Activated CD8-positive, alpha-beta memory T cell treated with anti-CD3 and anti-CD28 coated beads for 36 hours (primary cell): ENCODE data around the gene GATA6. TPM values are rescaled to one million over a fixed set of nuclear protein-coding genes. Genes with fewer than 3 reads are reported as not detected.
"Not testable (repeated sequence)": the region's sequence is repeated elsewhere in the genome, so short reads cannot be mapped to it uniquely, and the experiment has no call there.

Source experiments
- CTCF ChIA-PET: fragments of 350-600 bp; sonication (Branson Sonifier 250); formaldehyde crosslinking; loops from one replicate; lab custom pipeline; 2021; ENCODE audit warnings: antibody characterized with exemption; lab: Charles Lee
- POLR2A ChIA-PET: fragments of 350-600 bp; sonication (Branson Sonifier 250); formaldehyde crosslinking; loops from one replicate; lab custom pipeline; 2021; ENCODE audit warnings: antibody characterized with exemption; lab: Charles Lee
- total RNA-seq, 2 experiments: library from RNA; stranded (reverse); gene quantifications; one replicate each; pipeline ENCODE4 v1.2.3, GENCODE V29; 2021

The GATA6 gene
- total RNA-seq, 2 experiments from 2014 or later = not detected

DNA sequence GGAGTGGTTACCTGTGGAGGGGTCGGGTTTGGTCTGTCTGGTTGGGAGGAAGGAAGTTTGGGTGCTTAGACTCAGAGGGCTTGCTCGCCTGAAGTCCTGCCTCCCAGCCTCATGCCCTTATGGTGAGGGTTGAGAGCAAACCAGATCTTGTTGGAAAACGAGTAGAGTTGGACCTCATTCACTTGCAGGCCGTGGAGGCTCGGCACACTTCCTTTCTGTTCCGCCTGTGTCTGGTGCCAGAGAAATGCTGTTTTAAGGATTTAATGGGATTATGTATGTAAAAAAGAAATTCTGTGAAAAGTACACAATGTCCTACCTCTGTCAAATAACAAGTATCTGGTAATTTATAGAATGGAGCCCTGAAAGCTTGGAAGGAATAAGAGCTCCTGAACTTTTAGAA lies 29.6 kb downstream of the GATA6 start:
- POLR2A ChIA-PET = no interaction called here

DNA sequence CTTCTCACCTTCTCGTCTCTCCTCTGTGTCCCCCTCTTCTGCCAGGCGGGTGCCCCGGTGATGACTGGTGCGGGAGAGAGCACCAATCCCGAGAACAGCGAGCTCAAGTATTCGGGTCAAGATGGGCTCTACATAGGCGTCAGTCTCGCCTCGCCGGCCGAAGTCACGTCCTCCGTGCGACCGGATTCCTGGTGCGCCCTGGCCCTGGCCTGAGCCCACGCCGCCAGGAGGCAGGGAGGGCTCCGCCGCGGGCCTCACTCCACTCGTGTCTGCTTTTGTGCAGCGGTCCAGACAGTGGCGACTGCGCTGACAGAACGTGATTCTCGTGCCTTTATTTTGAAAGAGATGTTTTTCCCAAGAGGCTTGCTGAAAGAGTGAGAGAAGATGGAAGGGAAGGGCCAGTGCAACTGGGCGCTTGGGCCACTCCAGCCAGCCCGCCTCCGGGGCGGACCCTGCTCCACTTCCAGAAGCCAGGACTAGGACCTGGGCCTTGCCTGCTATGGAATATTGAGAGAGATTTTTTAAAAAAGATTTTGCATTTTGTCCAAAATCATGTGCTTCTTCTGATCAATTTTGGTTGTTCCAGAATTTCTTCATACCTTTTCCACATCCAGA lies 31.3 kb downstream of the GATA6 start:
- CTCF ChIA-PET = no interaction called here
- POLR2A ChIA-PET = no interaction called here

More for the DNA sequence above, 29.6 kb downstream of the GATA6 start:
- CTCF ChIA-PET = no interaction called here

GRCh38 chr18:22203035-22203434 lies 33.6 kb downstream of the GATA6 start:
- POLR2A ChIA-PET = no interaction called here
- CTCF ChIA-PET = no interaction called here

DNA sequence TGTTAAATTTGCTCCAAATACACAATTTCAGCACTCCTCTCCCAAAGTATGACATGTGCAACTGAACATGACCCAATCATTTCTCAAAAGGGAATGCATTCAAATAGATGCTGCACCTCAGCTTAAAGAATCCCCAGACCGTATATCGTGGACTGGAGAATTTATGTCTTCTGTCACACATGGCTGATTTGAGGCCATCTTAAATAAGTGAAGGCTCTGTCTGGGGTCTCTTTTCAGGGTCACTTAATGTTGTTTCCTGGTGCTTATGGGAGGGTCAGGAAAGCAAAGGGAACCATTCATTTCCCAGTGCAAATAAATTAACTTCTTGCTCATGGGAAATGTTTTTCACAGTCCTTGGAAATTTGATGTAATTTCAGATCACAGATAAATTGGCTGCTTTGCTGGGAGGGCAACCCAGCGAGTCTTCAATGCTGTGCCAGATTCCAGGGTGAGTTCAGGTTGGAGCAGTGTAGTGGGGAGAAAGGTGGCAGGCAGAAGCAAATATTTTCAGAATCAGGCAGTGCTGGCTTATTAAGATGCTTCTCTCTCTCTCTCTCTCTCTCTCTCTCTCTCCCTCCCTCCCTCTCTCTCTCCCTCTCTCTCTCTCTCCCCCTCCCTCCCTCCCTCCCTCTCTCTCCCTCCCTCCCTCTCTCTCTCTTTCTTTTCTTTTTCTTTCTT lies 34.3 kb downstream of the GATA6 start:
- POLR2A ChIA-PET = no interaction called here

DNA sequence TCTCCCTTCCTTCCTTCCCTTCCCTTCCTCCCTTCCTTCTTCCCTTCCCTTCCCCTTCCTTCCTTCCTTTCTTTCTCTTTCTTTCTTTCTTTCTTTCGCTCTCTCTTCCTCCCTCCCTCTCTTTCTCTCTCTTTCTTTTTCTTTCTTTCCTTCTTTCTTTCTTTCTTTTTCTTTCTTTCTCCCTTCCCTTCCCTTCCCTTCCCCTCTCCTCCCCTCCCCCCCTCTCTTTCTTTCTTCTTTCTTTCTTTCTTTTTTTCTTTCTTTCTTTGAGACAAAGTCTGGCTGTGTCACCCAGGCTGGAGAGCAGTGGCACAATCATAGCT lies 34.8 kb downstream of the GATA6 start:
- ChIA-PET POLR2A (no interaction called here), CTCF (interaction anchor here (0.6 kb wide), 1 partner anchor 479 kb away, joined by 3 read pairs; no protein-coding TSS in a partner anchor)

More for the DNA sequence above, 34.3 kb downstream of the GATA6 start:
- CTCF ChIA-PET = no interaction called here

DNA sequence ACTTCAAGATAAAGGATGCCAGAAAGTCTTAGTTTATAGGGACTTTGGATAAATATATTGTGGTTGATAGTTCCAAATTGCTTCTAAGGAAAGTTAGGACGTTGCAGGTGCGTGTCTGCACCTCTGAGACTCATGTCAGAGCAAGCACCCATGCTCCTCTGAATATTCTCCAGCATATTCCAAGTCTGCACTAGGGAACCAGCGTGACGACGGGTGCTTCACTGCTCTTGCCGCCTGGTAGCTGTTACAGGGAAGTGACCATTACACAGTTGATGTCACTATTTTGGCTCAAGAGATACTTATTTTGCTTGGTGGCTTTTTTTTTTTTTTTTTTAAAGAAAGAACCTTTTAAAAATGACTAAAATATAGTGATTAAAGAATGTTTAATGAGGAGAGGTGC lies 35.6 kb downstream of the GATA6 start:
- CTCF ChIA-PET = no interaction called here

GRCh38 chr18:22207021-22207758 lies 37.8 kb downstream of the GATA6 start:
- CTCF ChIA-PET = no interaction called here
- POLR2A ChIA-PET = no interaction called here

More for the DNA sequence above, 35.6 kb downstream of the GATA6 start:
- POLR2A ChIA-PET = no interaction called here

DNA sequence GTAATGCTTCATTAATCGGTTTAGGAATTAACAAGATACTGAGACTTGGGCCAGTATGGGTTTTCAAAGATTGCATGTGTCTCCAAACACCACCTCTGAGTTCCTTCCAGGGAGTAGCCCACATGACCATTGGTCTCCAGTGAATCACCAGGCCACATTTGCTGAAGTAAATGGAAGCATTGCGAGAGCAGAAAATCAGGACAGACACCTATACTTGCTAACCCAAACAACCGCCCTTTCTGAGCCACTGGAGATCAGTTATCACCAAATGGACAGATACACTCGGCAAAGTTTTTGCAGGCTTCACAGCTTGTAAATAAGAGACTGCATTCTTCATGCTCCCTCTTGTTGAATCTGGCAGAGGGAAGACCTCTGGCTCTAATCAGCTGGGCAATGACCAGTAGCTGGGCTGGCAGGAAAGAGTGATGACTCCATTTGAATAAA lies 40.9 kb downstream of the GATA6 start:
- CTCF ChIA-PET = no interaction called here
- POLR2A ChIA-PET = no interaction called here

DNA sequence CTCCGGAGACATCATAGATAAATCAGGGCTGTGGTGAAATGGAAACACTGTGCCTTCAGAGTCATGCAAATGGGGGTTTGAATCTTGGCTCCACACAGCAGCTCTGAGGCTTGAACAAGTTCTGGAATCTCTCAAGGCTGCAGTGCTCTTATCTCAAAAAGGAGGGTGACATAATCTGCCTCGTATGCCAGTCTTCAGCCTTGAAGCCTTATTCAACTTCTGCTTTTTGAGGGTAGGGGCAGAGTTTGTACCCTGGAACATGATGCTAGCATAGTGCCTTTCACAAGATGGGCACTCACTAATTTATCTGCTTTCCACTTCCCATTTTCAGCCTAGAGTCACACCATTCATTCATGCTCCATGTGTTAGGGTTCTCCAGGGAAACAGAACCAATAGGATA lies 42.3 kb downstream of the GATA6 start:
- ChIA-PET CTCF (no interaction called here), POLR2A (no interaction called here)

DNA sequence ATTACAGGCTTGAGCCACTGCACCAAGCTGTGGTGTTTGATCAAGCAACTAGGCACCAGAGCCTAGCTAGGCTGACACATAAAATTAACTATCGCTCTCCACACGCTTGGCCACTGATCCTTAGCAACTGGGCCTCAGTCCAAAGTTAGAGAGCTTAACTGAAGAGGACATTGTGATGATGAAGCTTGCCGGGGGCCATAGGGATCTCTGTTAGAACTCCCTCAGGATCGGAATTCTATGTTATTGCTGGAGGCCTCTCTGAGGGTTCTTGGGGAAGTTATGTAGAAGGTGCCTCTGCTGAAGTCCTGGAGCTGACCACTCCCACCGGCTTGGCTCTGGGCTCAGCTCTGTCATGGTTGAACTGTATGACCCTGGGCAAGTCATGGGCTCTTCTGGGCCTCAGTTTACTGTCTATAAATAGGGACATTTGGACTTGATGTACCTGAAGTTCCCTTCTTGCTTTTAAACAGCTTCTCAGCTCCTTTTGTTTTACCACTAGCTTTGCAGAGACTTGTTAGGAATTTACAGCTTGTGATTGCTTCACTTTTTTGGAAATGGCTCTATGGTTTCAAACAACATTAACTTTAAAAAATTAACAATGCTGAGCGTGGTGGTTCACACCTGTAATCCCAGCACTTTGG lies 44.1 kb downstream of the GATA6 start:
- POLR2A ChIA-PET = no interaction called here
- CTCF ChIA-PET = no interaction called here

DNA sequence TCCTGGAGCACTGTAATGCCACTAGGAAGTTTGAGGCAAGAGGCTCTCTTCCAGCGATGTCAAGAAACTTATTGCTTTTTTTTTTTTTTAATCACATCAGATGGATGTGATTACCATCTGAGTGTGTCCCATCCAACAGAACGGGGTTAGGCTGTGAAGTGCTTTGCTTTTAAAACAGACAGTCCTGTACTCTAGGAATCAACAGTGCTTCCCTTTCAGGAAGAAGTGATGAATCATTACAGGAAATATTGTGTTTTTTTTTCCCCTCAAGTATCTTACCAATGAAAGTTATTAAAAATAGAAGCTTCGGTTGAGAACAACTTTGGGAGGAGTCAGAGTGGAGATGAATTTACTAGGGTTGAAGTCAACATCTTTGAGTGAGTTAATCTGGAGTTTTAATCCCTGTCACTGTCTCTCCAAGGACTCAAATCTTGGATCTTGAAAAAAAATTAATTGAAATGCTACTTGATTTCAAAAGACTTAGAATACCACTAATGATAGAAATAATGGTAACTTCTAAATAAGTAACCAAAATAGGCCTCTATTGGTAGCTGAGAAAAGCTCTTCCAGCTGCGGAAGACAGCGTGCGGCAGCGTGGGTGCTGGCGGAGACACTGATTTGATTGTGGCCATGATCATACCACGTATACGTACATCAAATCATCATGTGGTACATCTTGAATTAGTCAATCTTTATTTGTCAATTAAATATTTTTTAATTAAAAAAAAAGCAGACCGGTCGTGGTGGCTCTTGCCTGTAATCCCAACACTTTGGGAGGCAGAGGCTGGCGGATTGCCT lies 45.5 kb downstream of the GATA6 start:
- ChIA-PET POLR2A (no interaction called here), CTCF (no interaction called here)

GRCh38 chr18:22218835-22219234 lies 49.4 kb downstream of the GATA6 start:
- CTCF ChIA-PET = no interaction called here
- POLR2A ChIA-PET = interaction anchor here (0.7 kb wide), 1 partner anchor 185 kb away, joined by 4 read pairs; no protein-coding TSS in a partner anchor

DNA sequence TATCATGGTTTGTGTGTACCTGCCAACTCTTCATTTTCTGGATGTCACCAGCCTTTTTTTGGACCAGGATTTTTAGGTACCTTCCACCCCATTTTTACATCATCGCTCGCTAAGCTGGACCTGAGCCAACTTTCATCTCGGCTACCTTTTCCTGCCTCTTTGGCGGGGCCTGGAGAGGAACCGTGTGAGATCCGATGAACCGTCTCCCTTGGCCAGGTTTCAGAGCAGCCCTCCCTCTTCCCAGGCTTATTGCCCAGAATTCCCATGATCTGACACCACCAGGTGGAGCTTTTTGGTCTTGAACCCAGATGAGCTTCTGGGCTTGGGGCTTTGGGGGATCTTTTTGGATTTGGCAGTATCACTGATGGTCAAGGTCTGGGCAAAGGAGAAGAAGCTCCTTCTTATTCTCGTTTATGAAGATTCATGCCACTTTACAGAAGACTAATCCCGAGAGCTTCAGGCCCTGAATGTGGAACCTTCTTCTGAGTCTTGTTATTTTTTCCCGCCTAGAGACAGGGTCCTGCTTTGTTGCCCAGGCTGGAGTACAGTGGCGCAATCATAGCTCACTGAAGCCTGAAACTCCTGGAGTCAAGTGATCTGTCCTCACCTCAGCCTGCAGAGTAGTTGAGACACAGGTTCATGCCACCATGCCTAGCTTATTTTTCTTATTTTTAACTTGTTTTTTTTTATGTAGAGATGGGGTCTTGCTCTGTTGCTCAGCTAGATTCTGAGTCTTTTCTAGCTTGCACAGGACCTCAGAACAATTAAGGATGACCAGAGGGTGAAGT lies 50.4 kb downstream of the GATA6 start:
- ChIA-PET POLR2A (interaction anchor here (0.5 to 0.7 kb wide), 2 partner anchors 166 to 380 kb away, joined by 3 read pairs; no protein-coding TSS in a partner anchor), CTCF (no interaction called here)

- CTCF ChIA-PET = not testable (repeated sequence)
Measured at GRCh38 chr18:22220585-22220984, 51.2 kb downstream of the GATA6 start.

GRCh38 chr18:22221350-22221749 lies 52.0 kb downstream of the GATA6 start:
- CTCF ChIA-PET = no interaction called here
- POLR2A ChIA-PET = no interaction called here

More at GRCh38 chr18:22220585-22220984, 51.2 kb downstream of the GATA6 start:
- POLR2A ChIA-PET = not testable (repeated sequence)

GRCh38 chr18:22223254-22223964 lies 54.0 kb downstream of the GATA6 start:
- POLR2A ChIA-PET = no interaction called here

GRCh38 chr18:22223965-22224322 lies 54.6 kb downstream of the GATA6 start:
- ChIA-PET CTCF (no interaction called here), POLR2A (no interaction called here)

More at GRCh38 chr18:22223254-22223964, 54.0 kb downstream of the GATA6 start:
- CTCF ChIA-PET = no interaction called here

- ChIA-PET CTCF (no interaction called here), POLR2A (no interaction called here)
Measured at GRCh38 chr18:22224339-22224738, 55.0 kb downstream of the GATA6 start.
